Fibroblast of skin of left biceps (primary cell): ENCODE results near the gene TMEM204.

ENCODE experiments used
- DNase-seq, 2 experiments: peaks; one replicate each; pipeline ENCODE4 v3.0.0-alpha.2; 2013; ENCODE audit warnings: low read depth in 2 of 2

Gene TMEM204

GRCh38 chr16:1533443-1533951 is at the start of gene TMEM204:
TMEM204 (plus strand) TSS chr16:1533666; CDS start chr16:1534276, 610 bp downstream.
- DNase-seq = peak; percentile 46 to 50

GRCh38 chr16:1485847-1486496 is 47.5 kb upstream of the TMEM204 start:
- no peak for DNase-seq

- DNase-seq = no peak
These were observed 46.7 kb upstream of the TMEM204 start for GRCh38 chr16:1486551-1487390.

GRCh38 chr16:1487395-1488053 is 45.9 kb upstream of the TMEM204 start:
- DNase-seq = no peak

- no peak for DNase-seq
These were observed 45.3 kb upstream of the TMEM204 start for GRCh38 chr16:1488054-1488601.

GRCh38 chr16:1488619-1489018 is 44.8 kb upstream of the TMEM204 start, which contains the start of gene PTX4:
PTX4 (minus strand) TSS chr16:1488944; CDS start chr16:1488909, 35 bp downstream.
- no peak for DNase-seq

- no peak for DNase-seq
These were observed 44.4 kb upstream of the TMEM204 start for GRCh38 chr16:1489077-1489476.

- no peak for DNase-seq
These were observed 42.1 kb upstream of the TMEM204 start for GRCh38 chr16:1491327-1491726.

- no peak for DNase-seq
These were observed 41.2 kb upstream of the TMEM204 start for GRCh38 chr16:1492082-1492922.

GRCh38 chr16:1492923-1493745 is 40.3 kb upstream of the TMEM204 start, which contains the start of gene TELO2:
TELO2 (plus strand) TSS chr16:1493360; CDS start chr16:1494282, 922 bp downstream.
- peak; percentile 42 to 51 for DNase-seq

- no peak for DNase-seq
These were observed 39.7 kb upstream of the TMEM204 start for GRCh38 chr16:1493746-1494094.

- DNase-seq = peak; percentile 19 to 20
These were observed 39.3 kb upstream of the TMEM204 start for GRCh38 chr16:1494129-1494640.

GRCh38 chr16:1494711-1495110 is 38.8 kb upstream of the TMEM204 start:
- DNase-seq = no peak

- DNase-seq = no peak
These were observed 38.1 kb upstream of the TMEM204 start for GRCh38 chr16:1495211-1495888.

- DNase-seq = no peak
These were observed 37.6 kb upstream of the TMEM204 start for GRCh38 chr16:1495889-1496262.

GRCh38 chr16:1496464-1496863 is 37.0 kb upstream of the TMEM204 start:
- DNase-seq = no peak

GRCh38 chr16:1497014-1497598 is 36.4 kb upstream of the TMEM204 start:
- no peak for DNase-seq

GRCh38 chr16:1498899-1499676 is 34.4 kb upstream of the TMEM204 start:
- DNase-seq = no peak
